GM12891 (cell line): ENCODE measurements around the gene SPATA6L.

ENCODE experiments used
- DNase-seq: peaks from one replicate; pipeline ENCODE4 v3.0.0; 2011; ENCODE audit warnings: low spot score; ENCODE audit not compliant: insufficient read length
- FAIRE-seq: peaks from 2 replicates; lab custom pipeline; 2011; peaks lifted over from hg19 to GRCh38; lab: Jason Lieb, UNC
- PAX5 ChIP-seq: IDR thresholded peaks from 2 replicates; pipeline ENCODE4 v1.6.1; 2011; ENCODE audit warnings: low read length, moderate library complexity, mild to moderate bottlenecking; ENCODE audit not compliant: insufficient read depth, severe bottlenecking
- POLR2A ChIP-seq: IDR thresholded peaks from 2 replicates; pipeline ENCODE4 v1.6.1; 2011; ENCODE audit warnings: low read depth, low read length, control low read depth
- POLR2AphosphoS5 ChIP-seq: IDR thresholded peaks from 2 replicates; pipeline ENCODE4 v1.6.1; 2011; ENCODE audit warnings: low read depth, low read length, control low read depth
- POU2F2 ChIP-seq: IDR thresholded peaks from 2 replicates; pipeline ENCODE4 v1.6.1; 2011; ENCODE audit warnings: low read depth, mild to moderate bottlenecking, control low read depth, low read length, moderate library complexity
- SPI1 ChIP-seq: IDR thresholded peaks from 2 replicates; pipeline ENCODE4 v1.6.1; 2011; ENCODE audit warnings: low read depth, low read length, control low read depth
- TAF1 ChIP-seq: IDR thresholded peaks from 2 replicates; pipeline ENCODE4 v1.6.1; 2011; ENCODE audit warnings: low read depth, low read length, control low read depth

The SPATA6L gene

GRCh38 chr9:4679268-4680172, 13.2 kb upstream of the SPATA6L start, which contains the start of gene CDC37L1:
CDC37L1 (plus strand) TSS chr9:4679569; CDS start chr9:4679768, 199 bp downstream.
- FAIRE-seq: peak; percentile 99
- TF ChIP-seq POLR2AphosphoS5 (peak; percentile 94), POLR2A (peak; percentile 96), TAF1 (peak; percentile 82), POU2F2 (no peak), SPI1 (0 out of 2 replicates have a peak, but pooled peaks have one; percentile 5)

GRCh38 chr9:4678679-4679267, 12.5 kb upstream of the SPATA6L start:
- TF ChIP-seq SPI1 (no peak), TAF1 (no peak), PAX5 (no peak), POU2F2 (no peak), POLR2A (no peak), POLR2AphosphoS5 (no peak)
- no peak for FAIRE-seq
- DNase-seq: no peak

More at GRCh38 chr9:4679268-4680172, 13.2 kb upstream of the SPATA6L start, which contains the start of gene CDC37L1:
- peak; percentile 84 for DNase-seq

- FAIRE-seq (no peak), DNase-seq (no peak)
- TF ChIP-seq POLR2AphosphoS5 (no peak), POLR2A (no peak), POU2F2 (no peak), TAF1 (no peak), PAX5 (no peak), SPI1 (no peak)
These were observed 11.1 kb upstream of the SPATA6L start for GRCh38 chr9:4677392-4677791.

GRCh38 chr9:4674783-4675182, 8.5 kb upstream of the SPATA6L start:
- no peak for TF ChIP-seq POU2F2
- no peak for TF ChIP-seq POLR2A
- no peak for TF ChIP-seq SPI1
- no peak for TF ChIP-seq PAX5
- TF ChIP-seq TAF1: no peak
- no peak for TF ChIP-seq POLR2AphosphoS5
- FAIRE-seq (no peak), DNase-seq (no peak)

- FAIRE-seq: no peak
- TF ChIP-seq SPI1: no peak
- TF ChIP-seq POLR2A: no peak
- TF ChIP-seq TAF1: no peak
- no peak for TF ChIP-seq POLR2AphosphoS5
- no peak for TF ChIP-seq POU2F2
- no peak for TF ChIP-seq PAX5
- DNase-seq: no peak
These were observed 5.5 kb upstream of the SPATA6L start for GRCh38 chr9:4671737-4672136.

GRCh38 chr9:4670591-4670990, 4.3 kb upstream of the SPATA6L start:
- FAIRE-seq: no peak
- no peak for DNase-seq
- TF ChIP-seq SPI1: no peak

- TF ChIP-seq TAF1 (no peak), SPI1 (no peak), PAX5 (no peak), POLR2AphosphoS5 (no peak), POU2F2 (no peak), POLR2A (no peak)
- no peak for FAIRE-seq
These were observed 3.6 kb upstream of the SPATA6L start for GRCh38 chr9:4669890-4670289.

GRCh38 chr9:4668604-4669003, 2.3 kb upstream of the SPATA6L start:
- DNase-seq (no peak), FAIRE-seq (peak; percentile 13)
- TF ChIP-seq POLR2AphosphoS5 (no peak), PAX5 (no peak), POU2F2 (no peak)

More at GRCh38 chr9:4669890-4670289, 3.6 kb upstream of the SPATA6L start:
- no peak for DNase-seq

- DNase-seq: no peak
- FAIRE-seq: no peak
- TF ChIP-seq POLR2A: no peak
- TF ChIP-seq POU2F2: no peak
- TF ChIP-seq PAX5: no peak
- TF ChIP-seq SPI1: no peak
- TF ChIP-seq TAF1: no peak
- no peak for TF ChIP-seq POLR2AphosphoS5
These were observed 1.4 kb upstream of the SPATA6L start for GRCh38 chr9:4667681-4668080.

- DNase-seq: no peak
- no peak for FAIRE-seq
- no peak for TF ChIP-seq PAX5
- TF ChIP-seq TAF1: no peak
- no peak for TF ChIP-seq POLR2AphosphoS5
- no peak for TF ChIP-seq POLR2A
- TF ChIP-seq POU2F2: no peak
- TF ChIP-seq SPI1: no peak
These were observed 923 bp downstream of the SPATA6L start for GRCh38 chr9:4665357-4665756.
